A549 (cell line): ENCODE data around the gene MYB. TPM values are rescaled to one million over a fixed set of nuclear protein-coding genes. Genes with fewer than 3 reads are reported as not detected.

ENCODE experiments used
- ATAC-seq, 2 experiments: fragments of 200-7000 bp in 1 of 2; fragments of >200 bp in 1 of 2; cut with Nextera tagmentation in 1 of 2; cut with Tn5 transposase in 1 of 2; 3 replicates each; pipeline versions ENCODE4 v1.8.0 to v1.9.1; 2018 to 2020; ENCODE audit warnings: mild to moderate bottlenecking in 1 of 2, moderate library complexity in 1 of 2
- CTCF ChIA-PET: fragments of 300-600 bp; sonication (Branson Sonifier 250); formaldehyde crosslinking; extraction: SDS; loops from one replicate; lab custom pipeline; 2021; ENCODE audit warnings: antibody characterized with exemption, inconsistent platforms; lab: Yijun Ruan, JAX
- POLR2A ChIA-PET: fragments of 350-600 bp; formaldehyde crosslinking; extraction: SDS; loops from one replicate; lab custom pipeline; 2021; ENCODE audit warnings: antibody characterized with exemption, inconsistent platforms; lab: Yijun Ruan, JAX
- DNase-seq, 2 experiments: peaks; one replicate each; pipeline versions ENCODE4 v3.0.0 to v3.0.0-alpha.2; 2011 to 2016; ENCODE audit warnings: low read depth in 1 of 2, low spot score in 1 of 2
- FAIRE-seq: peaks from 2 replicates; lab custom pipeline; 2011; peaks lifted over from hg19 to GRCh38; lab: Jason Lieb, UNC
- H3K27ac ChIP-seq, 2 experiments: fragments of >200 bp; sonication (Bioruptor Twin); formaldehyde crosslinking; 3 replicates each; pipeline ENCODE4 v1.5.1; 2016 to 2017
- H3K4me1 ChIP-seq: fragments of >200 bp; sonication (Bioruptor Twin); formaldehyde crosslinking; 3 replicates; pipeline ENCODE4 v1.6.1; 2016
- H3K4me2 ChIP-seq: fragments of >200 bp; sonication (Bioruptor Twin); formaldehyde crosslinking; 3 replicates; pipeline ENCODE4 v1.6.1; 2016
- H3K4me3 ChIP-seq: fragments of >200 bp; sonication (Bioruptor Twin); formaldehyde crosslinking; 3 replicates; pipeline ENCODE4 v1.5.1; 2016
- H3K9me3 ChIP-seq: fragments of >200 bp; sonication (Bioruptor Twin); formaldehyde crosslinking; 3 replicates; pipeline ENCODE4 v1.6.1; 2016
- CBX2 ChIP-seq: fragments of 200-600 bp; sonication (generic); IDR thresholded peaks from 2 replicates; pipeline ENCODE4 v1.6.1; 2016; ENCODE audit warnings: low read depth, mild to moderate bottlenecking, borderline replicate concordance
- CEBPB ChIP-seq, 2 experiments: fragments of >200 bp in 1 of 2; sonication (Bioruptor Twin) in 1 of 2; formaldehyde crosslinking in 1 of 2; IDR thresholded peaks; 2 replicates each; pipeline ENCODE4 v1.6.1; 2012 to 2016
- CHD2 ChIP-seq: fragments of 150-350 bp; IDR thresholded peaks from 2 replicates; pipeline ENCODE4 v1.6.1; 2014; ENCODE audit warnings: low read length; ENCODE audit not compliant: partially characterized antibody
- CHD4 ChIP-seq: fragments of 200-600 bp; sonication (generic); IDR thresholded peaks from 2 replicates; pipeline ENCODE4 v1.6.1; 2016; ENCODE audit warnings: antibody characterized with exemption, mild to moderate bottlenecking, borderline replicate concordance
- EHF ChIP-seq: fragments of 250-450 bp; sonication (Bioruptor Pico); IDR thresholded peaks from 2 replicates; pipeline ENCODE4 v1.5.0; 2020; ENCODE audit warnings: mild to moderate bottlenecking
- EHMT2 ChIP-seq: fragments of 200-600 bp; sonication (generic); IDR thresholded peaks from 2 replicates; pipeline ENCODE4 v1.6.1; 2016; ENCODE audit warnings: antibody characterized with exemption, low read depth, mild to moderate bottlenecking, moderate library complexity
- EP300 ChIP-seq, 2 experiments: fragments of >200 bp; sonication (Bioruptor Twin); formaldehyde crosslinking; IDR thresholded peaks; 2 replicates in 1 of 2; 3 replicates in 1 of 2; pipeline ENCODE4 v1.6.1; 2016 to 2017
- HDAC2 ChIP-seq: fragments of 200-600 bp; sonication (generic); IDR thresholded peaks from 2 replicates; pipeline ENCODE4 v1.6.1; 2016
- HES2 ChIP-seq: fragments of >200 bp; sonication (Bioruptor Twin); formaldehyde crosslinking; IDR thresholded peaks from 2 replicates; pipeline ENCODE4 v1.6.1; 2016
- HEYL ChIP-seq: fragments of 250-450 bp; sonication (Bioruptor Pico); IDR thresholded peaks from 2 replicates; pipeline ENCODE4 v1.8.0; 2021; ENCODE audit warnings: mild to moderate bottlenecking, moderate library complexity
- HMGXB4 ChIP-seq: fragments of 250-450 bp; sonication (Bioruptor Pico); IDR thresholded peaks from 2 replicates; pipeline ENCODE4 v1.5.0; 2021; ENCODE audit warnings: mild to moderate bottlenecking, moderate library complexity, borderline replicate concordance
- JUN ChIP-seq, 2 experiments: fragments of >200 bp; sonication (Bioruptor Twin); formaldehyde crosslinking; IDR thresholded peaks; 2 replicates in 1 of 2; 3 replicates in 1 of 2; pipeline ENCODE4 v1.6.1; 2016 to 2017
- MAFK ChIP-seq: fragments of 450-650 bp; IDR thresholded peaks from 2 replicates; pipeline ENCODE4 v1.6.1; 2014; ENCODE audit not compliant: partially characterized antibody
- MAZ ChIP-seq: fragments of 150-350 bp; IDR thresholded peaks from 2 replicates; pipeline ENCODE4 v1.6.1; 2014; ENCODE audit warnings: antibody characterized with exemption, low read depth, low read length, borderline replicate concordance
- NFE2L2 ChIP-seq: fragments of 150-350 bp; conservative IDR thresholded peaks from 2 replicates; pipeline ENCODE4 v1.6.1; 2014; ENCODE audit warnings: low read length
- NPAS2 ChIP-seq: fragments of 250-450 bp; sonication (Bioruptor Pico); IDR thresholded peaks from 2 replicates; pipeline ENCODE4 v1.8.0; 2022; ENCODE audit warnings: mild to moderate bottlenecking, moderate library complexity, borderline replicate concordance
- NR3C1 ChIP-seq: fragments of >200 bp; sonication (Bioruptor Twin); formaldehyde crosslinking; IDR thresholded peaks from 3 replicates; pipeline ENCODE4 v1.6.1; 2017
- POLR2A ChIP-seq: IDR thresholded peaks from 2 replicates; pipeline ENCODE4 v1.6.1; 2012; ENCODE audit warnings: mild to moderate bottlenecking, low read length
- RAD21 ChIP-seq, 2 experiments: fragments of >200 bp in 1 of 2; sonication (Bioruptor Twin) in 1 of 2; formaldehyde crosslinking in 1 of 2; IDR thresholded peaks in 1 of 2; conservative IDR thresholded peaks in 1 of 2; 2 replicates in 1 of 2; 3 replicates in 1 of 2; pipeline ENCODE4 v1.6.1; 2012 to 2018; ENCODE audit warnings: inconsistent platforms in 1 of 2
- RARB ChIP-seq: fragments of 250-450 bp; sonication (Bioruptor Pico); IDR thresholded peaks from 2 replicates; pipeline ENCODE4 v1.8.0; 2021; ENCODE audit warnings: mild to moderate bottlenecking, moderate library complexity
- RFX5 ChIP-seq: fragments of 450-650 bp; IDR thresholded peaks from 2 replicates; pipeline ENCODE4 v1.7.1; 2014; ENCODE audit warnings: antibody characterized with exemption, mild to moderate bottlenecking, moderate library complexity
- RNF2 ChIP-seq: fragments of 200-600 bp; sonication (generic); IDR thresholded peaks from 2 replicates; pipeline ENCODE4 v1.6.1; 2016; ENCODE audit warnings: low read depth, mild to moderate bottlenecking, antibody characterized with exemption, moderate library complexity, borderline replicate concordance
- SREBF2 ChIP-seq: fragments of 450-650 bp; IDR thresholded peaks from 2 replicates; pipeline ENCODE4 v1.6.1; 2014; ENCODE audit warnings: mild to moderate bottlenecking, moderate library complexity
- TFCP2L1 ChIP-seq: fragments of 250-450 bp; sonication (Bioruptor Pico); IDR thresholded peaks from 2 replicates; pipeline ENCODE4 v1.5.0; 2021; ENCODE audit warnings: mild to moderate bottlenecking
- ZSCAN20 ChIP-seq: fragments of 250-450 bp; sonication (Bioruptor Pico); IDR thresholded peaks from 2 replicates; pipeline ENCODE4 v1.8.0; 2022; ENCODE audit warnings: mild to moderate bottlenecking, moderate library complexity
- WGBS: methylation state at CpG from one replicate; pipeline ENCODE4 v1.1.6; 2017; ENCODE audit errors: missing lambda C conversion rate; 5-methylcytosine and 5-hydroxymethylcytosine counted together
- polyA plus RNA-seq, 4 experiments: library from polyadenylated mRNA; depleted of rRNA in 3 of 4; stranded (reverse); fragments of >200 nt; fragmentation: RNase III in 1 of 4; extraction: RNeasy Plus Mini Kit Qiagen cat#74134 plus additional on column Dnase treatment in 1 of 4; gene quantifications; 2 replicates in 3 of 4; 3 replicates in 1 of 4; pipeline ENCODE4 v1.2.3, GENCODE V29; 2011 to 2017
- TF ChIP-seq, protein P1 (sequence below): fragments of 200-600 bp; sonication (generic); IDR thresholded peaks from 2 replicates; pipeline ENCODE4 v1.6.1; 2016; ENCODE audit warnings: antibody characterized with exemption, mild to moderate bottlenecking, moderate library complexity

The MYB gene
- polyA plus RNA-seq, 2 of the 4 experiments (the other 2 are of a cell fraction), result 0.22 to 0.27 TPM

DNA sequence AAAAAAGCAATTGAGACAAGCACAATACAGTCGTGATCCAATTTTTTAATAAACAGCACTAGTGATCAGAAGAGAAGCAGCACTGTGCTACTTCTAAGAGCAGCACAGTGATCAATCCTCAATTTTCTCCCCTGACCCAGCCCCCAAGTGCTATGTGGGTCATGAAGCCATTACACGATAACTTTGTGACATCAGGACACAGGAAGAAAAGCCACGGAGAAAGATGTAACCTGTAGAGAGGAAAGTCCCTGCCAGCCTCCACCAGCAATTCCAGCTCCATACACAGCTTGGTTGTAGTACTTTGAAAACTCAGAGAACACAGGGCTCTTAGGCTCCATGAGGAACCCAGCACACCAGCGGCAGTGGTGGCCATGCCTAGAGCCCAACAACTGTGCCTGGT, 45.3 kb upstream of the MYB start (continued):
- TF ChIP-seq, protein P1, sequence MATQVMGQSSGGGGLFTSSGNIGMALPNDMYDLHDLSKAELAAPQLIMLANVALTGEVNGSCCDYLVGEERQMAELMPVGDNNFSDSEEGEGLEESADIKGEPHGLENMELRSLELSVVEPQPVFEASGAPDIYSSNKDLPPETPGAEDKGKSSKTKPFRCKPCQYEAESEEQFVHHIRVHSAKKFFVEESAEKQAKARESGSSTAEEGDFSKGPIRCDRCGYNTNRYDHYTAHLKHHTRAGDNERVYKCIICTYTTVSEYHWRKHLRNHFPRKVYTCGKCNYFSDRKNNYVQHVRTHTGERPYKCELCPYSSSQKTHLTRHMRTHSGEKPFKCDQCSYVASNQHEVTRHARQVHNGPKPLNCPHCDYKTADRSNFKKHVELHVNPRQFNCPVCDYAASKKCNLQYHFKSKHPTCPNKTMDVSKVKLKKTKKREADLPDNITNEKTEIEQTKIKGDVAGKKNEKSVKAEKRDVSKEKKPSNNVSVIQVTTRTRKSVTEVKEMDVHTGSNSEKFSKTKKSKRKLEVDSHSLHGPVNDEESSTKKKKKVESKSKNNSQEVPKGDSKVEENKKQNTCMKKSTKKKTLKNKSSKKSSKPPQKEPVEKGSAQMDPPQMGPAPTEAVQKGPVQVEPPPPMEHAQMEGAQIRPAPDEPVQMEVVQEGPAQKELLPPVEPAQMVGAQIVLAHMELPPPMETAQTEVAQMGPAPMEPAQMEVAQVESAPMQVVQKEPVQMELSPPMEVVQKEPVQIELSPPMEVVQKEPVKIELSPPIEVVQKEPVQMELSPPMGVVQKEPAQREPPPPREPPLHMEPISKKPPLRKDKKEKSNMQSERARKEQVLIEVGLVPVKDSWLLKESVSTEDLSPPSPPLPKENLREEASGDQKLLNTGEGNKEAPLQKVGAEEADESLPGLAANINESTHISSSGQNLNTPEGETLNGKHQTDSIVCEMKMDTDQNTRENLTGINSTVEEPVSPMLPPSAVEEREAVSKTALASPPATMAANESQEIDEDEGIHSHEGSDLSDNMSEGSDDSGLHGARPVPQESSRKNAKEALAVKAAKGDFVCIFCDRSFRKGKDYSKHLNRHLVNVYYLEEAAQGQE, result no peak
- TF ChIP-seq RAD21 (conservative IDR thresholded peaks at IDR 0.05 in 1 of 2, IDR thresholded peaks at IDR 0.05 in 1 of 2) (no peak), POLR2A (no peak)
- TF ChIP-seq, all 56 proteins: peak for 0

DNA sequence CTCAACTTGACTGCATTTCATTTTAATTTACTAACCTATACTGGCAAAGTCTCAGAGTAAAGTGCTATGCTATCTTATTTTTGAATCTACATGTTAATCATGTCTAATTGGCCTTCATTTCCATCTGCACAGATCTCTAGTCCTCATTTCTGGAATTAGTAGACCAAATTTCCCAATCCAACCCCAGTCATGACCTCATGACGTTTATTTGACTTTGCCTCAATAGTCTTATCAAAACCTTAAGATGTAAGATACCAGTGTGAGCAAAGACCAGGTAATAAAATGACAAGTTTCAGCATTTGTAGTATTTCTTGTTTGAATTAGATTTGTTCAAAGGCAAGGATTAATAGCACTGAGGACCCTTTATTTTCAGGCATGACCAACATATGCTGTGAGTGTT, 43.3 kb upstream of the MYB start:
- DNase-seq, result no peak
- ChIA-PET POLR2A (no interaction called here), CTCF (no interaction called here)
- Histone ChIP-seq H3K27ac (no peak overlapping the region), H3K4me2 (no peak overlapping the region), H3K4me1 (no peaks in the 10 kb centered on the region), H3K9me3 (no peaks in the 10 kb centered on the region), H3K4me3 (no peak overlapping the region)
- no peak for FAIRE-seq
- TF ChIP-seq HMGXB4 (CRISPR knock-in tag), result no peak
- no peak for TF ChIP-seq NFE2L2
- TF ChIP-seq EHMT2, result no peak
- no peak for TF ChIP-seq CHD2
- TF ChIP-seq EP300 (IDR thresholded peaks at IDR 0.05), result no peak
- no peak for TF ChIP-seq MAZ
- TF ChIP-seq EHF, result no peak
- TF ChIP-seq CBX2, result no peak
- TF ChIP-seq TFCP2L1 (CRISPR knock-in tag), result no peak
- no peak for TF ChIP-seq ZSCAN20 (CRISPR knock-in tag)
- no peak for TF ChIP-seq CEBPB (IDR thresholded peaks at IDR 0.05)
- TF ChIP-seq HDAC2, result no peak
- ATAC-seq, result no peak
- WGBS, result 23% methylated on average over 1 of the region's 1 CpG

GRCh38 chr6:135141182-135141581, 39.9 kb upstream of the MYB start:
- 52% methylated on average over 4 of the region's 4 CpGs for WGBS

More at GRCh38 chr6:135141182-135141581, 39.9 kb upstream of the MYB start:
- FAIRE-seq, result no peak
- CTCF ChIA-PET, result interaction anchor here (0.6 kb wide), 1 partner anchor 17 kb away, joined by 3 read pairs; no protein-coding TSS in a partner anchor
- TF ChIP-seq HES2 (no peak), EHF (no peak), RFX5 (no peak), JUN (IDR thresholded peaks at IDR 0.05) (no peak), EHMT2 (no peak), RARB (CRISPR knock-in tag) (no peak), CEBPB (IDR thresholded peaks at IDR 0.05) (no peak), NR3C1 (no peak), SREBF2 (no peak), RNF2 (no peak), MAFK (no peak), NFE2L2 (no peak), MAZ (no peak), HEYL (CRISPR knock-in tag) (no peak), CHD4 (no peak), NPAS2 (CRISPR knock-in tag) (no peak)
- TF ChIP-seq, protein P1, result no peak
- POLR2A ChIA-PET, result no interaction called here
- no peak overlapping the region for H3K4me3 ChIP-seq
- no peaks in the 10 kb centered on the region for H3K4me1 ChIP-seq
- no peak for ATAC-seq
- H3K27ac ChIP-seq, result no peak overlapping the region
- H3K9me3 ChIP-seq, result no peaks in the 10 kb centered on the region
- no peak for DNase-seq
- no peak overlapping the region for H3K4me2 ChIP-seq
